ENCODE results near the gene PLCD3. TPM values are rescaled to one million over a fixed set of nuclear protein-coding genes. Genes with fewer than 3 reads are reported as not detected.

PLCD3 gene
- polyA plus RNA-seq, 1 donor = 20.5 TPM

DNA sequence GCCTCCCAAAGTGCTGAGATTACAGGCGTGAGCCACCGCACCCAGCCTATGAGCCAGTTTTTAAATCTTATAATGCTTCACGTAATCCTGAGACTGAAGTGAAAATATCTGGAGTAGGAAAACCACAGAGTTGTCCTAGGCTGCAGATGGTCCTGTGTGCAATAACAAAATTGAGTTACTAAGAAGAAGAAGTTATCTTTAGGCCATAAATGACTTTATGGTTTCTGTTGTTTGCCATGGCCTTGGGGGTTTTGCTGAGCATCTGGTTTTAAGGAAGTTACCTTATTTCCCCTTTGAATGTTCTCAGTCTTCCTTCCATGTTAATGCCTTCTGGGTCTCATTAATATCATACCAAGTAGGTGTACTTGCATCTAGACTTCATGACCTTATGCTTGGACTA lies 54.7 kb downstream of the PLCD3 start:
- DNase-seq = no peak

GRCh38 chr17:45073414-45074070 lies 58.8 kb downstream of the PLCD3 start:
- DNase-seq = no peak

DNA sequence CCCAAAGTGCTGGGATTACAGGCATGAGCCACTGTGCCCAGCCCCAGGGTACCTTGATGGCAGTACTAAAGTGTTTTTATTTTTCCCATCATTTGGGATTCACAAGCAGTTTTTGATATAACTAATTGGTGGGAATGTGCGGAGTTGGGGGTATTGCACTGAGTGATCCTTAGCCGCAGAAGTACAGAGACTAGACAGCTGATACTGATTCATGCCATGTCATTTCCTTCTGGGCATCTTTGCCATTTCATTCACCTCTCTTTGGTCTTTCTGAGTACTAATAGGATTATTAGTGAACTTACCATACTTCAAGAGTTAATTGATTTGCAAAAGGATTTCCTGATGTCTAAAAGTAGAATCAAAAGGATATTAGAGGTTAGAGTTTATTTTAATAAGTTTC lies 61.5 kb downstream of the PLCD3 start:
- DNase-seq = no peak

- no peak for DNase-seq
These were observed 62.3 kb downstream of the PLCD3 start for GRCh38 chr17:45070001-45070400.

- no peak for DNase-seq
These were observed 64.7 kb downstream of the PLCD3 start for GRCh38 chr17:45067637-45068036.

- DNase-seq = no peak
These were observed 69.1 kb downstream of the PLCD3 start for GRCh38 chr17:45063198-45063597.

- DNase-seq = no peak
These were observed 70.6 kb downstream of the PLCD3 start for GRCh38 chr17:45061606-45062205.

DNA sequence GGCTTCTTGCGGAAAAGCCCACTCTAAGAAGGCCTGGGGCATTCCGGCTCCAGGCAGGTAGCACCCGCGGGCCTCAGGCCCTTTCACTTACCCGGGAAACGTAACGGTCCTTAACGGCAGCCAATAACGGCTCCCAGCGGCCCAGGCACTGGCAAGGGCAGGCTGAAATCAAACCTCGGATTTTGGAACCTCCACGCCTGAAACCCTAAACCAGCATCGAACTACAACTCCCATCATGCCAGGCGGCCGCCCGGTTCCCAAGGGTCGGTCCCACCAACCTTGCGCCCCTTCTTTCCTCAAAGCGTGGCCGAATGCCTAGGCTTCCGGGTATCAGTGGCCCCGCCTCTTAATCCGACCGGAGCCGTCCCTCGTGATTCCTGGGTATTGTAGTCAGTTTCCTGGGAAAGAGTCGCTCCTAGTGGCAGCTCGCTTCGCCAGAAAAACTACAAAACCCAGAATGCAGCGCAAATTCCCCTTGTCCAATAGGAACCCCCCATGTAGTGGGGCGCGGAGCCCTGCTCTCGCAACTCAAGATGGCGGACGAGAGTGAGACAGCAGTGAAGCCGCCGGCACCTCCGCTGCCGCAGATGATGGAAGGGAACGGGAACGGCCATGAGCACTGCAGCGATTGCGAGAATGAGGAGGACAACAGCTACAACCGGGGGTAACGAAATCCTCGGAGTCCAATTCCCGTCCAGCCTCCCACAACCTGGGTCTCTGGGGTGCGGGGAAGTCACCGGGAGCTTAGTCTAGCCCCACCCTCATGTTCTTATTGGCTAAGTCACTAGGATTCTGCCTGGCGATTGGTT lies 71.3 kb downstream of the PLCD3 start, which contains the start of gene NMT1:
TSS of gene NMT1 (plus strand) at position 521 of the 809 bp plus-strand sequence. CDS start at position 534, 13 bp downstream.
- peak; percentile 100 for DNase-seq

- no peak for DNase-seq
These were observed 71.9 kb downstream of the PLCD3 start for GRCh38 chr17:45060382-45060796.

Other genes starting within 250 kb of the PLCD3 start
- 132 TPM for gene EFTUD2, start 233.1 kb downstream of the PLCD3 start, polyA plus RNA-seq (ENCODE audit: insufficient read length)
- 0.58 TPM for gene GFAP, start 217.0 kb downstream of the PLCD3 start, polyA plus RNA-seq (ENCODE audit: insufficient read length)
- gene KIF18B, start 184.7 kb downstream of the PLCD3 start, polyA plus RNA-seq (ENCODE audit: insufficient read length) = 19.7 TPM
- gene C1QL1, start 164.2 kb downstream of the PLCD3 start, polyA plus RNA-seq (ENCODE audit: insufficient read length) = 0.91 TPM
- 55.3 TPM for gene DCAKD, start 80.9 kb downstream of the PLCD3 start, polyA plus RNA-seq (ENCODE audit: insufficient read length)
- gene NMT1, start 71.2 kb downstream of the PLCD3 start, polyA plus RNA-seq (ENCODE audit: insufficient read length) = 71.5 TPM
- 11.8 TPM for gene ACBD4, start 3.2 kb upstream of the PLCD3 start, polyA plus RNA-seq (ENCODE audit: insufficient read length)
- 43.8 TPM for gene HEXIM1, start 16.0 kb upstream of the PLCD3 start, polyA plus RNA-seq (ENCODE audit: insufficient read length)
- 11.3 TPM for gene HEXIM2, start 29.4 kb upstream of the PLCD3 start, polyA plus RNA-seq (ENCODE audit: insufficient read length)
- gene FMNL1, start 89.4 kb upstream of the PLCD3 start, polyA plus RNA-seq (ENCODE audit: insufficient read length) = 5.7 TPM
- 0.38 TPM for gene SPATA32, start 129.6 kb upstream of the PLCD3 start, polyA plus RNA-seq (ENCODE audit: insufficient read length)
- 5.1 TPM for gene MAP3K14, start 184.5 kb upstream of the PLCD3 start, polyA plus RNA-seq (ENCODE audit: insufficient read length)